A673 (cell line): ENCODE measurements around the gene ZNF445. TPM values are rescaled to one million over a fixed set of nuclear protein-coding genes. Genes with fewer than 3 reads are reported as not detected.
A peak's percentile ranks its signal among the peaks of the same experiment; 100 is the strongest.

Source experiments
- BruUV-seq: library from RNA; stranded (reverse); fragments of 400-500 nt; replicated peaks from 2 replicates; lab custom pipeline; 2021; lab: Mats Ljungman, UMichigan
- CTCF ChIA-PET: fragments of 300-600 bp; sonication (Branson Sonifier 250); formaldehyde crosslinking; loops from one replicate; lab custom pipeline; 2022; ENCODE audit warnings: antibody characterized with exemption; lab: Charles Lee
- POLR2A ChIA-PET: fragments of 300-600 bp; sonication (Branson Sonifier 250); formaldehyde crosslinking; loops from one replicate; lab custom pipeline; 2022; ENCODE audit warnings: antibody characterized with exemption; ENCODE audit not compliant: low non-redundant PET; lab: Charles Lee
- DNase-seq: peaks from one replicate; pipeline ENCODE4 v3.0.0-alpha.2; 2015; ENCODE audit warnings: low spot score
- H3K27ac ChIP-seq: fragments of 200-600 bp; sonication (generic); 2 replicates; pipeline ENCODE4 v1.5.1; 2016; ENCODE audit warnings: mixed run types, low read depth, mild to moderate bottlenecking, mixed read lengths, antibody characterized with exemption, low read length; ENCODE audit not compliant: poor library complexity, severe bottlenecking
- H3K27me3 ChIP-seq: fragments of 200-600 bp; sonication (generic); replicated peaks from 2 replicates; pipeline ENCODE4 v1.6.1; 2017; ENCODE audit warnings: mixed run types, low read depth, mild to moderate bottlenecking, mixed read lengths, antibody characterized with exemption, low read length; ENCODE audit not compliant: insufficient read depth, poor library complexity
- H3K36me3 ChIP-seq: fragments of 200-600 bp; sonication (generic); 2 replicates; pipeline ENCODE4 v1.6.1; 2016; ENCODE audit warnings: mixed run types, mild to moderate bottlenecking, mixed read lengths, antibody characterized with exemption, low read length; ENCODE audit not compliant: insufficient read depth, poor library complexity, severe bottlenecking
- H3K4me1 ChIP-seq: fragments of 200-600 bp; sonication (generic); 2 replicates; pipeline ENCODE4 v1.6.1; 2017; ENCODE audit warnings: mixed run types, mild to moderate bottlenecking, mixed read lengths, antibody characterized with exemption, low read length; ENCODE audit not compliant: insufficient read depth, poor library complexity, severe bottlenecking
- H3K4me3 ChIP-seq: fragments of 200-600 bp; sonication (generic); 2 replicates; pipeline ENCODE4 v1.5.1; 2016; ENCODE audit warnings: low read depth, mixed run types, mild to moderate bottlenecking, mixed read lengths, low read length; ENCODE audit not compliant: poor library complexity, severe bottlenecking
- H3K9me3 ChIP-seq: fragments of 200-600 bp; sonication (generic); 2 replicates; pipeline ENCODE4 v1.6.1; 2016; ENCODE audit warnings: mixed run types, low read depth, mild to moderate bottlenecking, mixed read lengths, antibody characterized with exemption, low read length; ENCODE audit not compliant: poor library complexity, severe bottlenecking
- EZH2 ChIP-seq: fragments of 200-600 bp; sonication (generic); IDR thresholded peaks from 2 replicates; pipeline ENCODE4 v1.6.1; 2017; ENCODE audit warnings: borderline replicate concordance, low read depth, mild to moderate bottlenecking, mixed read lengths, antibody characterized with exemption, low read length; ENCODE audit not compliant: poor library complexity, severe bottlenecking
- intact Hi-C: fragments of 100-400 bp; cut with micrococcal nuclease; formaldehyde crosslinking; loops from one replicate; pipeline ENCODE4 v1.10.0; 2022; ENCODE audit not compliant: unreplicated experiment
- total RNA-seq: library from RNA; stranded (reverse); gene quantifications from 2 replicates; pipeline ENCODE4 v1.2.3, GENCODE V29; 2021
- TF ChIP-seq, protein P1 (sequence below): fragments of 300-800, 200-600 bp; sonication (generic); conservative IDR thresholded peaks from 2 replicates; pipeline ENCODE4 v1.5.1; 2017; ENCODE audit warnings: low read depth, mild to moderate bottlenecking, antibody characterized with exemption, low read length, moderate library complexity, mixed read lengths

The ZNF445 gene
- total RNA-seq, 1 experiment from 2014 or later = 18.6 TPM

DNA sequence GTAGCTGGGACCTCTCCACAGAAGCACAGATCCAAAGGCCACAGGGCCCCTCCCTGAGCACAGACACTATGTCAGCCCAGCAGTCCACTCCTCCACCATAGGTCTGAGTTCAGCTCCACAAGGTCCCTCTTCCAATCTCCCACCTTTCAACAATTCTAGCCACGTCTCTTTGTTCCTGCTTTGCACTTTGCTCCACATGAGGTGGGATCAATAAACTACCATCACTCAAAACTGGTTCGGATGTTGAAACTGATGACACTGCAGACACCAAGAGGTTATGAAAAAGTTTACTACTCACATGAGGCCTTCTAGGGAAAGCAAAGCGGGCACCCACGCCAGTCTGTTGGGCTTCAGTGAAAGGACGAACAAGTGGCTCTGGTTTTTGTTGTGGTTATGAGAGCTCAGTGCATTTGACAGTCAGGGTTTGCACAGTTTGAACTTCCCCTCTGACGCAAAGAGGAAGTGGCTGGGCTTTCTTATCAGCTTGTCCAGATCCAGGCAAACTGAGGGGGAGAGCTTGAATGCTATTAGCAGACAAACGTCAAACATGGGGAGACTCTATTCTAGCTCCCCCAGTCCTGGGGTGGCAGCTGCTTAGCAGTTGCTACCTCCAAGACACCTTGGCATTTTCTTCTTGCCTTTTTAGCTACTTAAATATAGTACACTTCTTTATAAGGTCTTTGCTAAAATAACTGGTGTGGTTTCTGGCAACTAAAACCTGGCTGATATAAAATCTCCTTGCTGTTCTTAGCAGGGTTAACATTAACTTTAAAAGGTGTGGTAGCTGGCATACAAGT is 37.8 kb downstream of the ZNF445 start:
- no peak for TF ChIP-seq EZH2
- TF ChIP-seq, protein P1, sequence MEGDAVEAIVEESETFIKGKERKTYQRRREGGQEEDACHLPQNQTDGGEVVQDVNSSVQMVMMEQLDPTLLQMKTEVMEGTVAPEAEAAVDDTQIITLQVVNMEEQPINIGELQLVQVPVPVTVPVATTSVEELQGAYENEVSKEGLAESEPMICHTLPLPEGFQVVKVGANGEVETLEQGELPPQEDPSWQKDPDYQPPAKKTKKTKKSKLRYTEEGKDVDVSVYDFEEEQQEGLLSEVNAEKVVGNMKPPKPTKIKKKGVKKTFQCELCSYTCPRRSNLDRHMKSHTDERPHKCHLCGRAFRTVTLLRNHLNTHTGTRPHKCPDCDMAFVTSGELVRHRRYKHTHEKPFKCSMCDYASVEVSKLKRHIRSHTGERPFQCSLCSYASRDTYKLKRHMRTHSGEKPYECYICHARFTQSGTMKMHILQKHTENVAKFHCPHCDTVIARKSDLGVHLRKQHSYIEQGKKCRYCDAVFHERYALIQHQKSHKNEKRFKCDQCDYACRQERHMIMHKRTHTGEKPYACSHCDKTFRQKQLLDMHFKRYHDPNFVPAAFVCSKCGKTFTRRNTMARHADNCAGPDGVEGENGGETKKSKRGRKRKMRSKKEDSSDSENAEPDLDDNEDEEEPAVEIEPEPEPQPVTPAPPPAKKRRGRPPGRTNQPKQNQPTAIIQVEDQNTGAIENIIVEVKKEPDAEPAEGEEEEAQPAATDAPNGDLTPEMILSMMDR = no peak
- DNase-seq = peak; percentile 30

DNA sequence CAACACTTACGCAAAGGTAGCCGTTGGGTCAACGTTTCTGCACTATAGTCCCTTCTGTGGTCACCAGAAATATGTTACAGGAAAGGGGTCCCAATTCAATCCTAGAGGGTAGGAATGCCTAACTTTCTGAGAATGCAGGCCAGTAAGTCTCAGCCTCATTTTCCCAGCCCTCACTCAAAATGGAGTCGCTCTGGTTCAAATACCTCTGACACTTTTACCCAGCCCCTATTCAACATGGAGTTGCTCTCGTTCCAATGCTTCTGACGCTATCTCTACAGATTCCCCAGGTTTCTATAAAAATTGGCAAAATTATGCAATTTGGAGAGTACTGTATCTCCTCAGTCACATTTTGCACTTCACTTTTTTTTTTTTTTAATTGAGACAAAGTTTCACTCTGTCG is 39.7 kb downstream of the ZNF445 start:
- TF ChIP-seq, protein P1 = no peak
- TF ChIP-seq EZH2 = no peak
- Histone ChIP-seq H3K9me3 (no peaks in the 10 kb centered on the region), H3K36me3 (no peaks in the 10 kb centered on the region), H3K27ac (no peak overlapping the region), H3K4me1 (no peaks in the 10 kb centered on the region), H3K27me3 (no peaks in the 10 kb centered on the region), H3K4me3 (no peak overlapping the region)
- DNase-seq = no peak
- POLR2A ChIA-PET = no interaction called here
- BruUV-seq = no TSS peak
- intact Hi-C loops = no loop called here
- CTCF ChIA-PET = no interaction called here

More for the DNA sequence above, 37.8 kb downstream of the ZNF445 start:
- ChIA-PET POLR2A (no interaction called here), CTCF (no interaction called here)
- no TSS peak for BruUV-seq
- Histone ChIP-seq H3K4me3 (no peak overlapping the region), H3K9me3 (no peaks in the 10 kb centered on the region), H3K4me1 (no peaks in the 10 kb centered on the region), H3K36me3 (no peaks in the 10 kb centered on the region), H3K27ac (peak overlapping the region; percentile 30), H3K27me3 (no peaks in the 10 kb centered on the region)
- intact Hi-C loops = no loop called here

DNA sequence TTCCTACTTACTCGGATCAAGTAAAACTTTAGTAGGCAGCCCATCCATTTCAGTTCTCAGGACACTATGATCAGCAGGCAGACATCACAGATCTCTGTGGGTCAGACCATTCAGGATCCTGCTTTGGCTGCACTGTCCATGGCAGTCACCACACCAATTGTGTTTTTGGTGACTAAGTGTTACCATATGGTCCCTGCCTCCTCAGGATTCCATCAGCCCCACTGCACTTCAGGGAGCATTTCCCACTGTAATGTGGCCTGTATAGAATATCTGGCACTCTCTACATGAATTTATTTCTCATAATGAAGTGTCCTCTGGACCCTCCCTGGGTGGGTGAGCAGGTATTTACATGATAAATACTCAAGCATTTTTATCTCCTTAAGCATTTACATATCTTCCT is 41.3 kb downstream of the ZNF445 start:
- no TSS peak for BruUV-seq
- Histone ChIP-seq H3K9me3 (no peaks in the 10 kb centered on the region), H3K36me3 (no peaks in the 10 kb centered on the region), H3K4me1 (no peaks in the 10 kb centered on the region), H3K27ac (no peak overlapping the region), H3K4me3 (no peak overlapping the region), H3K27me3 (no peaks in the 10 kb centered on the region)
- TF ChIP-seq, protein P1 = no peak
- no peak for TF ChIP-seq EZH2
- no peak for DNase-seq
- intact Hi-C loops = no loop called here
- ChIA-PET POLR2A (no interaction called here), CTCF (no interaction called here)
